A673 (cell line): ENCODE data around the gene ITPR1. TPM values are rescaled to one million over a fixed set of nuclear protein-coding genes. Genes with fewer than 3 reads are reported as not detected.

ENCODE experiments used
- BruUV-seq: library from RNA; stranded (reverse); fragments of 400-500 nt; replicated peaks from 2 replicates; lab custom pipeline; 2021; lab: Mats Ljungman, UMichigan
- CTCF ChIA-PET: fragments of 300-600 bp; sonication (Branson Sonifier 250); formaldehyde crosslinking; loops from one replicate; lab custom pipeline; 2022; ENCODE audit warnings: antibody characterized with exemption; lab: Charles Lee
- POLR2A ChIA-PET: fragments of 300-600 bp; sonication (Branson Sonifier 250); formaldehyde crosslinking; loops from one replicate; lab custom pipeline; 2022; ENCODE audit warnings: antibody characterized with exemption; ENCODE audit not compliant: low non-redundant PET; lab: Charles Lee
- DNase-seq: peaks from one replicate; pipeline ENCODE4 v3.0.0-alpha.2; 2015; ENCODE audit warnings: low spot score
- H3K27ac ChIP-seq: fragments of 200-600 bp; sonication (generic); 2 replicates; pipeline ENCODE4 v1.5.1; 2016; ENCODE audit warnings: mixed run types, low read depth, mild to moderate bottlenecking, mixed read lengths, antibody characterized with exemption, low read length; ENCODE audit not compliant: poor library complexity, severe bottlenecking
- H3K27me3 ChIP-seq: fragments of 200-600 bp; sonication (generic); replicated peaks from 2 replicates; pipeline ENCODE4 v1.6.1; 2017; ENCODE audit warnings: mixed run types, low read depth, mild to moderate bottlenecking, mixed read lengths, antibody characterized with exemption, low read length; ENCODE audit not compliant: insufficient read depth, poor library complexity
- H3K36me3 ChIP-seq: fragments of 200-600 bp; sonication (generic); 2 replicates; pipeline ENCODE4 v1.6.1; 2016; ENCODE audit warnings: mixed run types, mild to moderate bottlenecking, mixed read lengths, antibody characterized with exemption, low read length; ENCODE audit not compliant: insufficient read depth, poor library complexity, severe bottlenecking
- H3K4me1 ChIP-seq: fragments of 200-600 bp; sonication (generic); 2 replicates; pipeline ENCODE4 v1.6.1; 2017; ENCODE audit warnings: mixed run types, mild to moderate bottlenecking, mixed read lengths, antibody characterized with exemption, low read length; ENCODE audit not compliant: insufficient read depth, poor library complexity, severe bottlenecking
- H3K4me3 ChIP-seq: fragments of 200-600 bp; sonication (generic); 2 replicates; pipeline ENCODE4 v1.5.1; 2016; ENCODE audit warnings: low read depth, mixed run types, mild to moderate bottlenecking, mixed read lengths, low read length; ENCODE audit not compliant: poor library complexity, severe bottlenecking
- H3K9me3 ChIP-seq: fragments of 200-600 bp; sonication (generic); 2 replicates; pipeline ENCODE4 v1.6.1; 2016; ENCODE audit warnings: mixed run types, low read depth, mild to moderate bottlenecking, mixed read lengths, antibody characterized with exemption, low read length; ENCODE audit not compliant: poor library complexity, severe bottlenecking
- EZH2 ChIP-seq: fragments of 200-600 bp; sonication (generic); IDR thresholded peaks from 2 replicates; pipeline ENCODE4 v1.6.1; 2017; ENCODE audit warnings: borderline replicate concordance, low read depth, mild to moderate bottlenecking, mixed read lengths, antibody characterized with exemption, low read length; ENCODE audit not compliant: poor library complexity, severe bottlenecking
- intact Hi-C: fragments of 100-400 bp; cut with micrococcal nuclease; formaldehyde crosslinking; loops from one replicate; pipeline ENCODE4 v1.10.0; 2022; ENCODE audit not compliant: unreplicated experiment
- total RNA-seq: library from RNA; stranded (reverse); gene quantifications from 2 replicates; pipeline ENCODE4 v1.2.3, GENCODE V29; 2021
- TF ChIP-seq, protein P1 (sequence below): fragments of 300-800, 200-600 bp; sonication (generic); conservative IDR thresholded peaks from 2 replicates; pipeline ENCODE4 v1.5.1; 2017; ENCODE audit warnings: low read depth, mild to moderate bottlenecking, antibody characterized with exemption, low read length, moderate library complexity, mixed read lengths

ITPR1 gene
- total RNA-seq, 1 experiment from 2014 or later = 8.6 TPM

DNA sequence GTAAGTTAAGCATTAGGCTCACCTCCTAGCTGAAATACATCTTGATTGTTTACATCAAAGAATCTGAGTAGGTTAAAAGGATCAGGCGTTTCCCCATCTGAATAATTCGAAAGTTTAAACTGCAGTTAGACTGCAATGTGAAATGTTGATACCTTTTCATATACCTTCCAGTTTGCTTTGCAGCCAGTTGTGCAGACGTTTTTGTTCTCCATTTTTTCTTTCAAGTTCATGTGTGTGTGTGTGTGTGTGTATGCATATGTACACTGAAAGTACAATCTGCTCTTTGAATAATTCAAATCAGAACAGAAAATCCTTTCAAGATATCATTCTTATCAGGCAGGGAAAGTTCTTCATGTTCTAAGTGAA is 2.9 kb downstream of the ITPR1 start:
- TF ChIP-seq EZH2 = no peak
- TF ChIP-seq, protein P1, sequence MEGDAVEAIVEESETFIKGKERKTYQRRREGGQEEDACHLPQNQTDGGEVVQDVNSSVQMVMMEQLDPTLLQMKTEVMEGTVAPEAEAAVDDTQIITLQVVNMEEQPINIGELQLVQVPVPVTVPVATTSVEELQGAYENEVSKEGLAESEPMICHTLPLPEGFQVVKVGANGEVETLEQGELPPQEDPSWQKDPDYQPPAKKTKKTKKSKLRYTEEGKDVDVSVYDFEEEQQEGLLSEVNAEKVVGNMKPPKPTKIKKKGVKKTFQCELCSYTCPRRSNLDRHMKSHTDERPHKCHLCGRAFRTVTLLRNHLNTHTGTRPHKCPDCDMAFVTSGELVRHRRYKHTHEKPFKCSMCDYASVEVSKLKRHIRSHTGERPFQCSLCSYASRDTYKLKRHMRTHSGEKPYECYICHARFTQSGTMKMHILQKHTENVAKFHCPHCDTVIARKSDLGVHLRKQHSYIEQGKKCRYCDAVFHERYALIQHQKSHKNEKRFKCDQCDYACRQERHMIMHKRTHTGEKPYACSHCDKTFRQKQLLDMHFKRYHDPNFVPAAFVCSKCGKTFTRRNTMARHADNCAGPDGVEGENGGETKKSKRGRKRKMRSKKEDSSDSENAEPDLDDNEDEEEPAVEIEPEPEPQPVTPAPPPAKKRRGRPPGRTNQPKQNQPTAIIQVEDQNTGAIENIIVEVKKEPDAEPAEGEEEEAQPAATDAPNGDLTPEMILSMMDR = no peak
- CTCF ChIA-PET = no interaction called here

DNA sequence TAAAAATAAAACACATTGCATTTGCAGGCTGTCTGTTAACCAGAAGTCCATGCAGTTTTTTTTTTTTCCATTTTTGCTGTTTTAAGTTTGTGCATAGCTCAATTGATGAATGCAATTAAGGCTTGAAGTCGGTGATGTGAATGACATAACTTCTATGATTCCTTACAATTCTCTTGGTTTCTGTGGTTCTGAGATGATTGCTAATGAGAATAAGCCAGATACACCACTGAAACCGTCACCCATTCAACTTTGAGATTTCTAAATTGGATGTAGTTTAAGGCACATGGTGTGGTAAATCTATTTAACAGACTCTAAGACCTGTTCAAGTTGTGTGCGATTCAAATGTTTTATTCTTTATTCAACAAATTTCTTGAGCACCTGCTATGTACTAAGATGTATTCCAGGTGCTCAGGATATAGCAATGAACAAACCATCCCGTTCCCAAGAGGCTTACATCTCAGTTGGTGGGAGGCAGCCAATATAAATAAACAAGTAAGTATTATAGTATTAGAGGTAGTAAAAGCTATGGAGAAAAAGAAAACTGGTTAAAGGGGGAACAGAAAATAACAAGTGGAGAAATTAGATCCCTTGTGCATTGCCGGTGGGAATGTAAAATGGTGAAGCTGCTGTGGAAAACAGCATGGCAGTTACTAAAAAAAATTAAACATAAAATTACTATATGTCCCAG is 4.0 kb downstream of the ITPR1 start:
- TF ChIP-seq, protein P1 = no peak
- H3K4me3 ChIP-seq = no peak overlapping the region
- no peaks in the 10 kb centered on the region for H3K9me3 ChIP-seq
- no peak overlapping the region for H3K27ac ChIP-seq
- ChIA-PET CTCF (no interaction called here), POLR2A (no interaction called here)
- H3K27me3 ChIP-seq = no peaks in the 10 kb centered on the region
- intact Hi-C loops = no loop called here
- H3K4me1 ChIP-seq = peaks cover under 1% of the 10 kb centered on the region
- DNase-seq = no peak
- BruUV-seq = no TSS peak
- no peaks in the 10 kb centered on the region for H3K36me3 ChIP-seq

More for the DNA sequence above, 2.9 kb downstream of the ITPR1 start:
- H3K27me3 ChIP-seq = peaks cover 9% of the 10 kb centered on the region
- H3K4me3 ChIP-seq = no peak overlapping the region
- POLR2A ChIA-PET = no interaction called here
- H3K9me3 ChIP-seq = no peaks in the 10 kb centered on the region
- no peak overlapping the region for H3K27ac ChIP-seq
- H3K36me3 ChIP-seq = no peaks in the 10 kb centered on the region
- intact Hi-C loops = no loop called here
- no TSS peak for BruUV-seq
- H3K4me1 ChIP-seq = peaks cover 3% of the 10 kb centered on the region
- no peak for DNase-seq

DNA sequence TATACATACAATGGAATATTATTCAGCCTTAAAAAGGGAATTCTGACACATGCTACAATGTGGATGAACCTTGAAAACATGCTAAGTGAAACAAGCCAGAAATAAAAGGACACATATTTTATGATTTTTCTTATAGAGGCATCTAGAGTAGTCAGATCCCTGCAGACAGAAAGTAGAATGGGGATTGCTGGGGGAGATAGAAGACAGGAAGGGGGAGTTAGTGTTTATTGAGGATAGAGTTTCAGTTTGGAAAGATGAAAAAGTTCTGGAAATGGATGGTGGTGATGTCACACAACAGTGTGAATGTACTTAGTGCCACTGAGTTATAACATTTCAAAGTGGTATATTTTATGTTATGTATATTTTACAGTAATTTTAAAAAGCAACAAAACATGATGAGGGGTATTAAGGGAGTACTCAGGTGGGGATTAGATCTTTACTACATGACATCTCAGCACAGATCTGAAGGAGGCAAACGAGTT is 4.7 kb downstream of the ITPR1 start:
- no peaks in the 10 kb centered on the region for H3K27me3 ChIP-seq
- H3K4me3 ChIP-seq = no peak overlapping the region
- CTCF ChIA-PET = no interaction called here
- no peaks in the 10 kb centered on the region for H3K9me3 ChIP-seq
- no TSS peak for BruUV-seq
- H3K27ac ChIP-seq = no peak overlapping the region
- TF ChIP-seq EZH2 = no peak
- TF ChIP-seq, protein P1 = no peak
- H3K4me1 ChIP-seq = no peaks in the 10 kb centered on the region
- intact Hi-C loops = no loop called here
- H3K36me3 ChIP-seq = no peaks in the 10 kb centered on the region
- POLR2A ChIA-PET = no interaction called here
- DNase-seq = no peak
